ENCODE data around the gene CASKIN1. TPM values are rescaled to one million over a fixed set of nuclear protein-coding genes. Genes with fewer than 3 reads are reported as not detected.

Gene CASKIN1
- total and polyA plus RNA-seq, 2 experiments from 2014 or later, result 1.0 to 6.2 TPM

GRCh38 chr16:2194852-2195321, 1.5 kb downstream of the CASKIN1 start:
- Mint-ChIP-seq H3K4me3 (peak overlapping the region; percentile 70), H3K27ac (no peak overlapping the region), H3K36me3 (ENCODE audit: low read depth) (no peaks in the 10 kb centered on the region; the same call in 2 of the 3 replicates), H3K9me3 (no peaks in the 10 kb centered on the region), H3K27me3 (ENCODE audit: insufficient read depth, low read depth, poor library complexity) (peaks cover 26% of the 10 kb centered on the region), H3K4me1 (no peaks in the 10 kb centered on the region)
- H3K9me2 ChIP-seq (ENCODE audit: insufficient read depth), result no peaks in the 10 kb centered on the region
- no peaks in the 10 kb centered on the region for H4K20me1 ChIP-seq (replicated peaks; ENCODE audit: insufficient read depth)
- peak overlapping the region; percentile 38; the same call in 1 of the 2 replicates for H2AFZ ChIP-seq
- peaks cover 37% of the 10 kb centered on the region for H3K27me3 ChIP-seq (ENCODE audit: insufficient read depth)
- H3K4me3 ChIP-seq, result peak overlapping the region; percentile 75
- ATAC-seq, result peak; percentile 81
- H3F3A ChIP-seq (replicated peaks; ENCODE audit: low read depth), result 0 out of 2 replicates have a peak, but pooled peaks cover 2% of the 10 kb centered on the region
- no peaks in the 10 kb centered on the region for H3K79me2 ChIP-seq (replicated peaks; ENCODE audit: insufficient read depth)
- DNase-seq (ENCODE audit: low spot score), result peak; percentile 89
- H3K27ac ChIP-seq (ENCODE audit: low read depth), result no peak overlapping the region
- peak overlapping the region; percentile 92 for H3K4me2 ChIP-seq
- TF ChIP-seq ETS1 (IDR thresholded peaks at IDR 0.05) (no peak), ZNF114 (CRISPR knock-in tag; IDR thresholded peaks at IDR 0.05) (no peak), REST (IDR thresholded peaks at IDR 0.05; ENCODE audit: unreplicated experiment) (no peak), ZNF462 (CRISPR knock-in tag; IDR thresholded peaks at IDR 0.05) (no peak), CTCF (conservative IDR thresholded peaks at IDR 0.05; ENCODE audit: low read depth in 2 of 2) (peak; percentile 64 to 96), JUNB (IDR thresholded peaks at IDR 0.05; ENCODE audit: unreplicated experiment) (no peak), CREB1 (CRISPR knock-in tag; IDR thresholded peaks at IDR 0.05; ENCODE audit: low read depth) (0 out of 2 replicates have a peak, but pooled peaks have one; percentile 5), EZH2 (IDR thresholded peaks at IDR 0.05; ENCODE audit: low read depth, unreplicated experiment) (no peak), EZH2phosphoT487 (IDR thresholded peaks at IDR 0.05; ENCODE audit: unreplicated experiment) (no peak), STAT1 (IDR thresholded peaks at IDR 0.05; ENCODE audit: unreplicated experiment) (no peak), NANOG (IDR thresholded peaks at IDR 0.05; ENCODE audit: borderline replicate concordance) (no peak), ZNF331 (CRISPR knock-in tag; IDR thresholded peaks at IDR 0.05; ENCODE audit: low read depth) (no peak)
- no peaks in the 10 kb centered on the region; the same call in 1 of the 2 replicates for H3K4me1 ChIP-seq (ENCODE audit: insufficient read depth)
- H3K36me3 ChIP-seq (ENCODE audit: insufficient read depth), result no peaks in the 10 kb centered on the region

All from GM23338 (cell line).